Skin epidermis (tissue), 12 donors: ENCODE measurements around the gene SFI1.
"Not testable (repeated sequence)": the region's sequence is repeated elsewhere in the genome, so short reads cannot be mapped to it uniquely, and the experiment has no call there.

Source experiments
- H3K27ac ChIP-seq, 21 experiments: fragments of 200-600 bp; sonication (generic) in 11 of 21; one replicate each; pipeline ENCODE4 v1.5.0; 2020; ENCODE audit warnings: mild to moderate bottlenecking in 3 of 21, inconsistent platforms in 2 of 21, moderate library complexity in 2 of 21
- H3K4me3 ChIP-seq, 7 experiments: fragments of 200-600 bp; sonication (generic) in 2 of 7; one replicate each; pipeline ENCODE4 v1.5.0; 2020; ENCODE audit warnings: inconsistent platforms in 2 of 7, mild to moderate bottlenecking in 2 of 7, moderate library complexity in 1 of 7

The SFI1 gene

GRCh38 chr22:31578171-31578570 is 81.8 kb downstream of the SFI1 start:
- Histone ChIP-seq H3K4me3 (no peak overlapping the region), H3K27ac (no peak overlapping the region)

- Histone ChIP-seq H3K4me3 (no peak overlapping the region), H3K27ac (no peak overlapping the region)
Observed at GRCh38 chr22:31579835-31580242, 83.5 kb downstream of the SFI1 start.

- H3K4me3 ChIP-seq = no peak overlapping the region
- peak overlapping the region in 2 of 21 experiments; percentile 11 to 23 for H3K27ac ChIP-seq
Observed at GRCh38 chr22:31583861-31584485, 87.6 kb downstream of the SFI1 start.

- Histone ChIP-seq H3K27ac (peak overlapping the region in 2 of 21 experiments; percentile 11 to 55), H3K4me3 (no peak overlapping the region)
Observed at GRCh38 chr22:31584804-31585160, 88.4 kb downstream of the SFI1 start.

GRCh38 chr22:31585161-31585859 is 89.0 kb downstream of the SFI1 start:
- H3K4me3 ChIP-seq = no peak overlapping the region

GRCh38 chr22:31586137-31586920 is 90.0 kb downstream of the SFI1 start:
- Histone ChIP-seq H3K4me3 (no peak overlapping the region), H3K27ac (no peak overlapping the region)

More at GRCh38 chr22:31585161-31585859, 89.0 kb downstream of the SFI1 start:
- H3K27ac ChIP-seq = peak overlapping the region in 3 of 21 experiments; percentile 4 to 55 (median 11)

- Histone ChIP-seq H3K4me3 (no peak overlapping the region), H3K27ac (no peak overlapping the region)
Observed at GRCh38 chr22:31588970-31589675, 92.8 kb downstream of the SFI1 start.

- H3K4me3 ChIP-seq, H3K27ac ChIP-seq: not testable (repeated sequence)
Observed at GRCh38 chr22:31590161-31590560, 93.8 kb downstream of the SFI1 start.

GRCh38 chr22:31595271-31595670 is 98.9 kb downstream of the SFI1 start:
- H3K27ac ChIP-seq = no peak overlapping the region
- no peak overlapping the region for H3K4me3 ChIP-seq

- peak overlapping the region in 1 of 21 experiments; percentile 64 for H3K27ac ChIP-seq
- no peak overlapping the region for H3K4me3 ChIP-seq
Observed at GRCh38 chr22:31602259-31602952, 106.1 kb downstream of the SFI1 start.

- Histone ChIP-seq H3K27ac (peak overlapping the region in 1 of 21 experiments; percentile 64), H3K4me3 (no peak overlapping the region)
Observed at GRCh38 chr22:31603081-31603525, 106.8 kb downstream of the SFI1 start.

GRCh38 chr22:31603574-31603973 is 107.2 kb downstream of the SFI1 start:
- Histone ChIP-seq H3K27ac (no peak overlapping the region), H3K4me3 (no peak overlapping the region)

- H3K4me3 ChIP-seq = no peak overlapping the region
- H3K27ac ChIP-seq = no peak overlapping the region
Observed at GRCh38 chr22:31604137-31604705, 107.9 kb downstream of the SFI1 start.

- no peak overlapping the region for H3K4me3 ChIP-seq
- H3K27ac ChIP-seq = no peak overlapping the region
Observed at GRCh38 chr22:31604746-31605705, 108.7 kb downstream of the SFI1 start.

GRCh38 chr22:31605851-31606585 is 109.7 kb downstream of the SFI1 start:
- Histone ChIP-seq H3K4me3 (no peak overlapping the region), H3K27ac (no peak overlapping the region)

- no peak overlapping the region for H3K4me3 ChIP-seq
- no peak overlapping the region for H3K27ac ChIP-seq
Observed at GRCh38 chr22:31607696-31608095, 111.4 kb downstream of the SFI1 start.

GRCh38 chr22:31609716-31610115 is 113.4 kb downstream of the SFI1 start:
- H3K27ac ChIP-seq = no peak overlapping the region
- H3K4me3 ChIP-seq = no peak overlapping the region
